Activated T-cell treated with anti-CD3 and anti-CD28 coated beads, Interleukin-2, amount 50 U/mL, for 4 hours (primary cell): Measurements from ENCODE around the gene ARHGAP22. TPM values are rescaled to one million over a fixed set of nuclear protein-coding genes. Genes with fewer than 3 reads are reported as not detected.

ENCODE experiments used
- ATAC-seq, 2 donors: fragments of 200-7000 bp; cut with Tn5 transposase; one replicate each; pipeline ENCODE4 v1.10.0; 2021
- DNase-seq: peaks from one replicate; pipeline ENCODE4 v3.0.0-alpha.2; 2020
- H3K27me3 Mint-ChIP-seq: one replicate; pipeline ENCODE4 v1.8.0; 2021; ENCODE audit warnings: low read depth, mixed read lengths
- H3K36me3 Mint-ChIP-seq: one replicate; pipeline ENCODE4 v1.8.0; 2022; ENCODE audit warnings: mixed read lengths; ENCODE audit not compliant: insufficient read depth
- H3K4me1 Mint-ChIP-seq: one replicate; pipeline ENCODE4 v1.8.0; 2021; ENCODE audit warnings: low read depth, mixed read lengths
- H3K4me3 Mint-ChIP-seq: one replicate; pipeline ENCODE4 v1.8.0; 2021; ENCODE audit warnings: mild to moderate bottlenecking, moderate library complexity, mixed read lengths
- H3K9me3 Mint-ChIP-seq: one replicate; pipeline ENCODE4 v1.8.0; 2021; ENCODE audit warnings: mixed read lengths
- total RNA-seq, 3 donors: library from RNA; stranded (reverse); gene quantifications; one replicate each; pipeline ENCODE4 v1.2.1, GENCODE V29; 2021

Gene ARHGAP22
- total RNA-seq, 3 donors from 2014 or later: 0.08 to 0.63 (median 0.13) TPM

- DNase-seq: no peak
- no peaks in the 10 kb centered on the region for H3K27me3 Mint-ChIP-seq
- no peaks in the 10 kb centered on the region for H3K4me1 Mint-ChIP-seq
- H3K4me3 Mint-ChIP-seq: no peak overlapping the region
- no peaks in the 10 kb centered on the region for H3K9me3 Mint-ChIP-seq
- no peaks in the 10 kb centered on the region for H3K36me3 Mint-ChIP-seq
- peak in 1 of 2 donors; percentile 13 for ATAC-seq
These were observed 140.6 kb downstream of the ARHGAP22 start for GRCh38 chr10:48464121-48464870.

GRCh38 chr10:48463318-48464003 lies 141.4 kb downstream of the ARHGAP22 start:
- Mint-ChIP-seq H3K9me3 (no peaks in the 10 kb centered on the region), H3K4me3 (no peak overlapping the region), H3K4me1 (no peaks in the 10 kb centered on the region), H3K27me3 (no peaks in the 10 kb centered on the region), H3K36me3 (no peaks in the 10 kb centered on the region)
- DNase-seq (no peak), ATAC-seq (no peak)

DNA sequence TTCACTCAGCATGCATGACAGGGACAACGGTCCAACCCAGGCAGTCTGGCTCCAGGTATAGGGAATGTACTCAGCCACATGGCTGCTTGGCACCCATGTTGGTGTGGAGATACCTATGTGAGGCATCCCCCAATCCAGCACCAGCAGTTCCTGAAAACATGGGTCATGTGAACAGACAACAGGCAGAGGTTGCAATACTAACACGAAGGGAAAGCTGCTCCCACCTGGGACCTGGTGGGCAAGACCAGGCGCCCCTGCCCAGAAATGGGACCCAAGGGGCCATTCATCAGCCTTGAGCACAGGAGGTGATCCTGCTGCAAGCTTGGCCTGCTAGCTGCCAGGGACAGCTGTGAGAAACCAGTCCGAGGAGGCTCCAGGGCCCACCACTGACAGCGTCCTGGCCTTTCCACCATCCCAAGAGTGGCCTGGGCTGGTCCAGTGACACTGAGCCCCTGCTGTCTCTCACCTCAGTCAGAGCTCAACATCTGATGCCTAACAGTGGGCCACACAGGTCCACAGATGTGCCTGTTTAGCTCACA lies 142.3 kb downstream of the ARHGAP22 start:
- DNase-seq (no peak), ATAC-seq (no peak)
- H3K9me3 Mint-ChIP-seq: no peaks in the 10 kb centered on the region
- no peaks in the 10 kb centered on the region for H3K4me1 Mint-ChIP-seq
- no peaks in the 10 kb centered on the region for H3K36me3 Mint-ChIP-seq
- peaks cover under 1% of the 10 kb centered on the region for H3K27me3 Mint-ChIP-seq
- no peak overlapping the region for H3K4me3 Mint-ChIP-seq

DNA sequence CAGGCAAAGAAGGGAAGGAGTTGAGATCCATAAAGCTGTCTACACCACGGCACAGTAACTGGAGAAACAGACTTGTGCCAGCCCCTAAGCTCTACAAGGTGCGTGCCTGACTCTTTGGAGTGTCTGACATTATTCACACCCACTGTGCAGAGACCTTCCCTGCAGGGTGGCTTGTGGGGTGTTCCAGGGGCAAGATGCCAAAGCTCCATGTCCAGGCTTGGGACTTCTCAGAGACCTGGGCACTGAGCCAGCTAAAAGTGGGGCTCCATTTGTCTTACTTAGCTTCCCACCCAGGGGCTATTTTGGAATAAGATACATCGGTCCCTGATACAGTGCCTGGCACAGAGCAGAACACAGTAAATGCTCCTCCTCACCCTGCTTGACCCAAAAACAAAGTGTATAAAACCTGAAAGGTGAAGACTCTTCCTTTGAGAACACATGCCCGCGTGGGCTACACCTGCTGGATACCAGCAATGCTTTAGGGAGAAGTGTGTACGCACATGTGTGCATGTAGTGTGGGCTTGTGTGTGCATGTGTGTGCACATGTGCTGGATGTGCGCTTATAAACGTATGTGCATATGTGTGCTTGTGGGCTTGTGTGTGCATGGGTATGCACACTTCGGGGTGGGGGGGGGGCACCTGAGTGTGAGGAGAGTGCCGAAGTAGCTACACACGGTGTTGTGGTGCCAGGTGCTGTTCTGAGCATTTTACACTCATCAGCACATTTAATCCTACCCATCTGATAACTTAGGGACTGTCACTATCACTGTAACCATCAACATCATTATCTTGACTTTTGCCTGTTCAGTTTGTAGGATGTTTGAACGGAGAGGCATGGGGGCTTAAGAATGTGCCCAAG lies 143.0 kb downstream of the ARHGAP22 start:
- no peak for DNase-seq
- Mint-ChIP-seq H3K4me3 (no peak overlapping the region), H3K9me3 (no peaks in the 10 kb centered on the region), H3K36me3 (no peaks in the 10 kb centered on the region), H3K27me3 (peaks cover 6% of the 10 kb centered on the region), H3K4me1 (no peaks in the 10 kb centered on the region)
- no peak for ATAC-seq

- Mint-ChIP-seq H3K27me3 (peaks cover 6% of the 10 kb centered on the region), H3K4me1 (no peaks in the 10 kb centered on the region), H3K36me3 (no peaks in the 10 kb centered on the region), H3K4me3 (no peak overlapping the region), H3K9me3 (no peaks in the 10 kb centered on the region)
- no peak for ATAC-seq
- no peak for DNase-seq
These were observed 144.7 kb downstream of the ARHGAP22 start for GRCh38 chr10:48460182-48460581.

- H3K36me3 Mint-ChIP-seq: no peaks in the 10 kb centered on the region
- H3K4me3 Mint-ChIP-seq: no peak overlapping the region
- no peak for ATAC-seq
- H3K4me1 Mint-ChIP-seq: no peaks in the 10 kb centered on the region
- peaks cover 8% of the 10 kb centered on the region for H3K27me3 Mint-ChIP-seq
- no peak for DNase-seq
- no peaks in the 10 kb centered on the region for H3K9me3 Mint-ChIP-seq
These were observed 145.4 kb downstream of the ARHGAP22 start for GRCh38 chr10:48459270-48460150.

DNA sequence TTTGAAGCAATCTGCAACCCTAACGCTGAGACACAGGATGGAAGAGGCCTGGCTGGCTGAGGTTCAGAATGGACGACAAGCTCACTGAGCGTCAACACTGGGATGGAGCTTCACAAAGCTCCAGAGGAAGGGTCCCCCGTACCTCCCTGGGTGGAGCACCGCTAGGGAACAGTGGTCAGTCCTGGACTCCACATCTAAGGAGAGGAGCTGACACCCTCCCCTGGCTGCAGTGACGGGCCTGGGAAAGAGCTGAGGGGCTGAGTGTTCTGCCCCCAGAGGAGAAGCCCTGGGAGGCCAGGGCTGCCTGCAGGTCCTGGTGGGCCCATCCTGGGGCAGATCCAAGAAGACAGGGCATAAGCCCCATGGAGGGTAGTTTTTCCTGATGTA lies 146.2 kb downstream of the ARHGAP22 start:
- Mint-ChIP-seq H3K4me3 (no peak overlapping the region), H3K4me1 (no peaks in the 10 kb centered on the region), H3K27me3 (peaks cover 10% of the 10 kb centered on the region), H3K36me3 (no peaks in the 10 kb centered on the region), H3K9me3 (no peaks in the 10 kb centered on the region)
- ATAC-seq: no peak
- DNase-seq: no peak

- Mint-ChIP-seq H3K9me3 (no peaks in the 10 kb centered on the region), H3K4me3 (no peak overlapping the region), H3K36me3 (no peaks in the 10 kb centered on the region), H3K4me1 (no peaks in the 10 kb centered on the region), H3K27me3 (peaks cover 10% of the 10 kb centered on the region)
- DNase-seq (no peak), ATAC-seq (no peak)
These were observed 146.8 kb downstream of the ARHGAP22 start for GRCh38 chr10:48457949-48458661.

DNA sequence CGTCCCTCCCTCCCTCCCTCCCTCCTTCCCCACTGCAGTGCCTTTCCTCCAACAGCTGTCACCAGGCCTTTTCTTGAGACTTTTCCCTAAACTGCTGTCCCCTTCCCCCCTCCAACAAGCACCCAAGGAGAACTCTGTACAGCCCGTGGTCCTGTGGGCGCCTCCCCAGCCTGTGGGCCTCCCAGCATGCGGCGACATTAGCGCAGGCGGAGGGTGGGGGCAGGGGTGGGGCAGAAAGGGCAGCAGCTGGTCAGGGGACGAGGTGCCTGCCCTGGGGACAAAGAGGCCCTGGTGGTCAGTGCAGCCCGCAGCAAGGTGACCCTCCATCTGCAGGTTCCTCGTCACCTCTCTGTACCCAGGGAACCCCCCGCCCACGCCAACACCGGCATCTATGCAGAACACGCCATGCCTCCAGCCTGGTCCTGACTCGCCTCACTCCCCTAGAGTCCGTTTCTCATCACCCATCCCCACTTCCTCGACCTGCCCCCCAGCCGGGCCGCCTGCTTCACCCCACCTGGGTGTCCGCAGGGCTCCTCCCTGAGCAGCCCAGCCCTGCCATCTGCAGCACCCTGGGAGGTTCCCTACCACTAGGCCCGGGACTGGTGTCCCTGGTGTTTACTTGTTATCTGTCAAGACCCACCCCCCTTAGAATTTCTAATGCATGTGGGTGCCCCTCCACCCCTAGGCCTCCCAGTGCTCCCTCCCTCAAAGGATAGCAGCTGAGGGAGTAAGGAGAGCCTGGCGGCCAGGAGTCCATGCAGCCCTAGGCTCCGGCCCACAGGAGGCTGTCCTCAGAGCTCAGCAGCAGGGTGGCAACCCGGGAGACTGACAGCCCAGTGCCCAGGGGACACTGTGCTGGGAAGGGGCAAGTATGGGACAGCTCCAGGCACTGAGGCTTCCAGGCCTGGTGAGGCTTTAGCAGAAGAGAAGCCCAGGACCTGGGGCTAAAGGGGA lies 147.8 kb downstream of the ARHGAP22 start:
- ATAC-seq: no peak
- Mint-ChIP-seq H3K4me3 (no peak overlapping the region), H3K36me3 (no peaks in the 10 kb centered on the region), H3K27me3 (peaks cover 10% of the 10 kb centered on the region), H3K9me3 (no peaks in the 10 kb centered on the region), H3K4me1 (no peaks in the 10 kb centered on the region)
- no peak for DNase-seq

- Mint-ChIP-seq H3K4me1 (no peaks in the 10 kb centered on the region), H3K4me3 (no peak overlapping the region), H3K36me3 (no peaks in the 10 kb centered on the region), H3K9me3 (no peaks in the 10 kb centered on the region), H3K27me3 (peaks cover 10% of the 10 kb centered on the region)
- no peak for ATAC-seq
- DNase-seq: no peak
These were observed 148.5 kb downstream of the ARHGAP22 start for GRCh38 chr10:48456361-48456804.

DNA sequence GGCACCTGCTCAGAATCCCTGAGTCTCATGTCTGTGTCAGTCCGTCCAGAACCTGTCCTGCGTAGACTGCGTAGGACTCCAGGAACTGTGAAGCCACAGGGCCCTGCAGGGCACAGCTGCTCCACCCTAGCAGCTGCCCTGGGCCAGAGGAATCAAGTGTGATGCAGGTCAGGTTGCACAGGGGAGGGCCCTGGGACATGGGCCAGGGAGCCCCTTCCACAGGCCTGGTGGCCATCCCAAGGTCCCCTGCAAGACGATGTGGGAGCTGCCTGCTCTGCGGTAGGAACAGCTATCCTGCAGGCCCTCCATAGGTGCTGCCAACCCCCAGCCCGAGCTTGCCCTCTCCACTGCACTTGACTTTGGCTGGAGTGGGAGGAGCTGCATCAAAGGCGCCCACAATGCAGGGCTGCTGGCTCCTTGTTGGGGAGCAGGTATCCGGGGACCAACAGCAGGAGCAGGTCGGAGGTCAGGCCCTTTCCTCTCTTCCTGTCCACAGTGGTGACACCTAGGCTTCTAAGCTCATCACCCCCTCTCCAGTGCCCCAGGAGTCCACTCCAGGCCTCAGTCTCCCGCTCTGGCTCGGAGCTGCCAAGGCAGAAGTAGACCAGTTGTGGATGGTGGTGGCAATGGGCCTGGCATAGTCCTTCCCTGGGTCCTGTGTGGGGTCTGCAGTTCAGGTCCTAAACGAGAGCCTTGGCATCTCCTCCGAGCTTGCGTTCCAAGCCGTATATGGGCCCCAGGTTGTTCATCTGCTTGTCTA lies 149.3 kb downstream of the ARHGAP22 start:
- DNase-seq: no peak
- H3K9me3 Mint-ChIP-seq: no peaks in the 10 kb centered on the region

GRCh38 chr10:48455055-48455391 lies 149.8 kb downstream of the ARHGAP22 start:
- no peaks in the 10 kb centered on the region for H3K36me3 Mint-ChIP-seq
- ATAC-seq: no peak
- H3K4me3 Mint-ChIP-seq: no peak overlapping the region
- no peak for DNase-seq
- H3K4me1 Mint-ChIP-seq: no peaks in the 10 kb centered on the region
- no peaks in the 10 kb centered on the region for H3K9me3 Mint-ChIP-seq
- peaks cover 10% of the 10 kb centered on the region for H3K27me3 Mint-ChIP-seq

More for the DNA sequence above, 149.3 kb downstream of the ARHGAP22 start:
- Mint-ChIP-seq H3K36me3 (no peaks in the 10 kb centered on the region), H3K4me3 (no peak overlapping the region), H3K27me3 (peaks cover 10% of the 10 kb centered on the region), H3K4me1 (no peaks in the 10 kb centered on the region)
- ATAC-seq: no peak
